ENCODE measurements around the gene PLXDC1.

The PLXDC1 gene

GRCh38 chr17:39192901-39193300 is 41.5 kb upstream of the PLXDC1 start:
- H3K4me2 ChIP-seq (ENCODE audit: low read depth, low read length) = no peak overlapping the region
- H4K20me1 ChIP-seq (ENCODE audit: insufficient read depth, low read length) = no peaks in the 10 kb centered on the region
- no peak overlapping the region for H3K9ac ChIP-seq (ENCODE audit: low read length)
- no peak for DNase-seq
- no peaks in the 10 kb centered on the region for H3K9me3 ChIP-seq (replicated peaks; ENCODE audit: insufficient read depth, low read length)
- peaks cover 25% of the 10 kb centered on the region for H3K4me1 ChIP-seq (ENCODE audit: low read length)
- H3F3A ChIP-seq (ENCODE audit: insufficient read depth, low read length) = peaks cover 9% of the 10 kb centered on the region
- H3K9me2 ChIP-seq (replicated peaks; ENCODE audit: insufficient read depth, low read length) = no peaks in the 10 kb centered on the region
- H2AFZ ChIP-seq (ENCODE audit: low read length) = no peak overlapping the region
- H3K27me3 ChIP-seq (replicated peaks; ENCODE audit: insufficient read depth, low read length) = no peaks in the 10 kb centered on the region
- 0 out of 2 replicates have a peak, but pooled peaks cover 3% of the 10 kb centered on the region for H3K36me3 ChIP-seq (replicated peaks; ENCODE audit: insufficient read depth, low read length)
- peaks cover 58% of the 10 kb centered on the region for H3K79me2 ChIP-seq (ENCODE audit: low read length)
- TF ChIP-seq EZH2phosphoT487 (IDR thresholded peaks at IDR 0.05; ENCODE audit: low read length) (no peak), CTCF (IDR thresholded peaks at IDR 0.05; ENCODE audit: low read length) (no peak), EZH2 (optimal IDR thresholded peaks at IDR 0.05; ENCODE audit: low read depth, low read length) (no peak)
- H3K27ac ChIP-seq (ENCODE audit: low read length) = no peak overlapping the region
- no peak overlapping the region for H3K4me3 ChIP-seq (ENCODE audit: low read length)

DNA sequence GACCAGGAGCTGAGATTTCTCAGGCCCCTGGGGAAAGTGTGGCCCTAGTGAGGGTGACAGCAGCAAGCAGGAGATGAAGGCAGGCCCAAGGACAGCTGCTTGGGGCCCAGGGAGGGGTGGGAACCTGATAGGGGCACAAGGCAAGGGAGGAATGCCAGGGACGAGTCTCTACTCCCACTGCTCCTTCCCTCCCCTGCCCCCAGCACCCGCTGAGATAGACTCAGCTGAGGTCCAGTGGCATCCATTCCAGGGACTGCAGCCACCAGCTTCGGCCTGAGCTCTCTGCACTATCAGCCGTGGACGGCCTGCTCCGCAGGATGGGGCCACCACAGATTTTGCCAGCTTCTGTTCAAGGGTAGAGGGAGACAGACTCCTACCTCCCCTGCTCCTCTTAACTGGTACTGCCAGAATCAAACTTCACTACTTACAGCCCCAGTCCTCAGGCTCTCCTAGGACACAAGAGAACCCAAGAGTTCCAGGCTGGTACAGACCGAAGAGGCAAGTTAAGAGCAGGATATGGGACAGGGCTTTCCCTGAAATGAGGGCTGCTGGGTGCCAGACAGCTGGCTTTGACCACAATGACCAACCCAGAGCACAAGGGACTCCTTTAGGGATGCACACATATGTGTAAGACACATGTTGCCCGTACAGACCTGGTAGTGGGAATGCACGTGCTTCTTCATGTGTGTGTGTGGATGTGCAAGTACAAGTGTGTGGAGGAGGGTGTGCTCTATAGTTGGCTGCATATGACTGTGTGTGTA is 40.5 kb upstream of the PLXDC1 start:
- no peak overlapping the region for H2AFZ ChIP-seq (ENCODE audit: low read length)
- peaks cover 58% of the 10 kb centered on the region for H3K79me2 ChIP-seq (ENCODE audit: low read length)
- H4K20me1 ChIP-seq (ENCODE audit: insufficient read depth, low read length) = no peaks in the 10 kb centered on the region
- peaks cover 3% of the 10 kb centered on the region; the same call in 1 of the 2 replicates for H3K36me3 ChIP-seq (replicated peaks; ENCODE audit: insufficient read depth, low read length)
- TF ChIP-seq CTCF (IDR thresholded peaks at IDR 0.05; ENCODE audit: low read length) = no peak
- TF ChIP-seq EZH2phosphoT487 (IDR thresholded peaks at IDR 0.05; ENCODE audit: low read length) = no peak
- TF ChIP-seq EZH2 (optimal IDR thresholded peaks at IDR 0.05; ENCODE audit: low read depth, low read length) = no peak
- no peak overlapping the region for H3K27ac ChIP-seq (ENCODE audit: low read length)
- H3K27me3 ChIP-seq (replicated peaks; ENCODE audit: insufficient read depth, low read length) = no peaks in the 10 kb centered on the region
- no peak overlapping the region for H3K4me3 ChIP-seq (ENCODE audit: low read length)
- H3K9me3 ChIP-seq (replicated peaks; ENCODE audit: insufficient read depth, low read length) = no peaks in the 10 kb centered on the region
- peaks cover 8% of the 10 kb centered on the region for H3F3A ChIP-seq (ENCODE audit: insufficient read depth, low read length)
- no peaks in the 10 kb centered on the region for H3K9me2 ChIP-seq (replicated peaks; ENCODE audit: insufficient read depth, low read length)
- H3K4me1 ChIP-seq (ENCODE audit: low read length) = peaks cover 25% of the 10 kb centered on the region
- no peak for DNase-seq
- no peak overlapping the region for H3K9ac ChIP-seq (ENCODE audit: low read length)
- no peak overlapping the region for H3K4me2 ChIP-seq (ENCODE audit: low read depth, low read length)

DNA sequence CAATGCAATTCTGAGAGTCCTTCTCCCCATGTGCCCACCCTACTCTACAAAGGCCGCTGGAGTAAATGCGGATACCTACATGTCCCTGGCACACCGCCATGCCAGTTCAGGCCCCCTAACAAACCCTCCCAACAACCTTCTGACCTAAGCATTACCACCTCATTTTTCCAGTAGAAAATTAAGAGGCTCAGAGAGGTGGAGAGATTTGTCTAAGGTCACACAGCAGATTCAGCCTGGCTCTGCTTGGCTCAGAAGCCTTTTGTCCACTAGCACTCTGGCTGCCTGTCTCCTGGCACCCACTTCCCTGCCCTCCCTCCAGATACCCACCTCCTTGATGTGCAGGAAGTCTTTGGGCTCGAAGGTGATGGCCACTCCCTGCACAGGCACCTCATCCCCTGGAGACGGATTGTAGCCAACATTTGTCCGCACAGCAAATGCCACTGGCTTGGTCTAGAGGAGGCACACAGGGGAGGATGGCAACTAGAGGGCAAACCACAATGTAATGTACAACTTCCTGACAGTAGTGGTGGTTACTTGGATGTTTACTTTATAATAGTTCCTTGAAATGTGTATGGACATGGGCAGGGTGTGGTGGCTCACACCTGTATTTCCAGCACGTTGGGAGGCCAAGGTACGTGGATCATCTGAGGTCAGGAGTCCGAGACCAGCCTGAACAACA is 35.9 kb upstream of the PLXDC1 start:
- DNase-seq = no peak
- Histone ChIP-seq H3K9me2 (replicated peaks; ENCODE audit: insufficient read depth, low read length) (no peaks in the 10 kb centered on the region), H3K27ac (ENCODE audit: low read length) (no peak overlapping the region), H4K20me1 (ENCODE audit: insufficient read depth, low read length) (no peaks in the 10 kb centered on the region), H3K79me2 (ENCODE audit: low read length) (peaks cover 16% of the 10 kb centered on the region), H3K36me3 (replicated peaks; ENCODE audit: insufficient read depth, low read length) (no peaks in the 10 kb centered on the region; the same call in 1 of the 2 replicates), H2AFZ (ENCODE audit: low read length) (no peak overlapping the region), H3K4me1 (ENCODE audit: low read length) (no peaks in the 10 kb centered on the region), H3K9ac (ENCODE audit: low read length) (no peak overlapping the region), H3F3A (ENCODE audit: insufficient read depth, low read length) (no peaks in the 10 kb centered on the region), H3K4me3 (ENCODE audit: low read length) (no peak overlapping the region), H3K9me3 (replicated peaks; ENCODE audit: insufficient read depth, low read length) (no peaks in the 10 kb centered on the region), H3K4me2 (ENCODE audit: low read depth, low read length) (no peak overlapping the region), H3K27me3 (replicated peaks; ENCODE audit: insufficient read depth, low read length) (no peaks in the 10 kb centered on the region)
- TF ChIP-seq EZH2 (optimal IDR thresholded peaks at IDR 0.05; ENCODE audit: low read depth, low read length) (no peak), CTCF (IDR thresholded peaks at IDR 0.05; ENCODE audit: low read length) (no peak), EZH2phosphoT487 (IDR thresholded peaks at IDR 0.05; ENCODE audit: low read length) (no peak)
